Neural progenitor cell (in vitro differentiated cells): ENCODE data around the gene CYP11A1. TPM values are rescaled to one million over a fixed set of nuclear protein-coding genes. Genes with fewer than 3 reads are reported as not detected.
A peak's percentile ranks its signal among the peaks of the same experiment; 100 is the strongest.

Experiments used
- DNase-seq: peaks from one replicate; pipeline ENCODE4 v3.0.0-alpha.2; 2016; ENCODE audit warnings: low spot score
- H2AFZ ChIP-seq: fragments of 200-600 bp; sonication (generic); replicated peaks from 2 replicates; pipeline ENCODE4 v1.6.1; 2016; ENCODE audit warnings: antibody characterized with exemption
- H3F3A ChIP-seq: fragments of 200-600 bp; sonication (generic); 2 replicates; pipeline ENCODE4 v1.6.1; 2016; ENCODE audit warnings: antibody characterized with exemption, low read depth
- H3K27ac ChIP-seq: fragments of 200-600 bp; sonication (generic); 2 replicates; pipeline ENCODE4 v1.5.1; 2016; ENCODE audit warnings: mild to moderate bottlenecking
- H3K27me3 ChIP-seq: fragments of 200-600 bp; sonication (generic); 2 replicates; pipeline ENCODE4 v1.6.1; 2016; ENCODE audit warnings: mild to moderate bottlenecking, moderate library complexity
- H3K36me3 ChIP-seq: fragments of 200-600 bp; sonication (generic); 2 replicates; pipeline ENCODE4 v1.5.1; 2016
- H3K4me1 ChIP-seq: fragments of 200-600 bp; sonication (generic); 2 replicates; pipeline ENCODE4 v1.6.1; 2016; ENCODE audit warnings: mixed run types
- H3K4me2 ChIP-seq: fragments of 200-600 bp; sonication (generic); 2 replicates; pipeline ENCODE4 v1.6.1; 2016
- H3K4me3 ChIP-seq: fragments of 200-600 bp; sonication (generic); 2 replicates; pipeline ENCODE4 v1.5.1; 2016
- H3K79me2 ChIP-seq: fragments of 200-600 bp; sonication (generic); 2 replicates; pipeline ENCODE4 v1.6.1; 2016; ENCODE audit warnings: low read depth
- H3K9ac ChIP-seq: fragments of 200-600 bp; sonication (generic); 2 replicates; pipeline ENCODE4 v1.6.1; 2016
- H3K9me3 ChIP-seq: fragments of 200-600 bp; sonication (generic); 2 replicates; pipeline ENCODE4 v1.5.1; 2016; ENCODE audit warnings: low read depth
- H4K20me1 ChIP-seq: fragments of 200-600 bp; sonication (generic); 2 replicates; pipeline ENCODE4 v1.6.1; 2016; ENCODE audit warnings: low read depth
- H3K27ac Mint-ChIP-seq: 3 replicates; pipeline ENCODE4 v1.8.0; 2021; ENCODE audit warnings: mixed read lengths
- H3K27me3 Mint-ChIP-seq: 2 replicates; pipeline ENCODE4 v1.8.0; 2022; ENCODE audit warnings: low read depth, mild to moderate bottlenecking, inconsistent platforms, moderate library complexity, mixed read lengths; ENCODE audit not compliant: insufficient read depth
- H3K36me3 Mint-ChIP-seq: 3 replicates; pipeline ENCODE4 v1.8.0; 2021; ENCODE audit warnings: mixed read lengths
- H3K4me1 Mint-ChIP-seq: 3 replicates; pipeline ENCODE4 v1.8.0; 2021; ENCODE audit warnings: mixed read lengths
- H3K4me3 Mint-ChIP-seq: 3 replicates; pipeline ENCODE4 v1.8.0; 2021; ENCODE audit warnings: mild to moderate bottlenecking, moderate library complexity, mixed read lengths
- H3K9me3 Mint-ChIP-seq: 3 replicates; pipeline ENCODE4 v1.8.0; 2020; ENCODE audit warnings: mixed read lengths
- EZH2 ChIP-seq: fragments of 200-600 bp; sonication (generic); IDR thresholded peaks from 2 replicates; pipeline ENCODE4 v1.6.1; 2017; ENCODE audit warnings: antibody characterized with exemption, mild to moderate bottlenecking, moderate library complexity
- EZH2phosphoT487 ChIP-seq: fragments of 200-600 bp; sonication (generic); IDR thresholded peaks from 2 replicates; pipeline ENCODE4 v1.6.1; 2017; ENCODE audit warnings: antibody characterized with exemption
- total RNA-seq: library from RNA; depleted of rRNA; stranded (reverse); fragments of >200 nt; gene quantifications from 2 replicates; pipeline ENCODE4 v1.2.3, GENCODE V29; 2015; ENCODE audit warnings: low replicate concordance
- TF ChIP-seq, protein P1 (sequence below): fragments of 200-600 bp; sonication (generic); IDR thresholded peaks from 2 replicates; pipeline ENCODE4 v1.5.1; 2017; ENCODE audit warnings: antibody characterized with exemption, mild to moderate bottlenecking

The CYP11A1 gene
- total RNA-seq, 1 donor from 2014 or later = 0.99 TPM

DNA sequence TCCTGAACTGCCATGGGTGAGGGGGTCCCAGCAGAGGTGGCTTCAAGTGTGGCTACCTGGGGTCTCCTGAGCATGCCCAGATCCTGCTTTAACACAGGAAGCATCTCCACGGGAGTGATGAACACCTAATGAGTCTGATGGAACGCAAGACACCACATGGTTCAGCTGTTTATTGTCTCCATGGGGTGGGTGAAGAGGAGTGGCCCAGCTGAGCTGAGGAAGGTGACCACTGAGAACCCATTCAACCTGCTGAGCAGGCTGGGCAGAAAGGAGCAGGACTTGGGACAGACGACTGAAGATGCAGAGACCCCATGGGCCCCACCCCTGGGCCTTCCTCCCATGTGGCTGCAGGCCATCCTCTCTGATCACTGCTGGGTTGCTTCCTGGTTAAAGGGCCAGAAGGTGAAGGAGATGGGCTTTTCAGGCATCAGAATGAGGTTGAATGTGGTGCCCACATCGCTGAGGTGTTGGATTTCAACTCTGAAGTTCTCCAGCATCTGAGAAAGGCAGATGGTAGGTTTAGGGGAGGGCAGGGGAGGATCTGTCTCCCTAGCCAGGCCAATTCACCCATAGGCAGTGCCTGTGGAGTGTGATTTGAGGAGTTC lies 29.7 kb downstream of the CYP11A1 start:
- Mint-ChIP-seq H3K27ac (peak overlapping the region; percentile 69), H3K27me3 (peaks cover 14% of the 10 kb centered on the region), H3K9me3 (peaks cover 7% of the 10 kb centered on the region), H3K36me3 (peaks cover 3% of the 10 kb centered on the region), H3K4me1 (no peaks in the 10 kb centered on the region), H3K4me3 (no peak overlapping the region)
- Histone ChIP-seq H3K4me3 (no peak overlapping the region), H3K9me3 (no peaks in the 10 kb centered on the region), H4K20me1 (no peaks in the 10 kb centered on the region), H3K4me1 (no peaks in the 10 kb centered on the region), H3K79me2 (no peaks in the 10 kb centered on the region), H3F3A (no peaks in the 10 kb centered on the region), H3K9ac (no peak overlapping the region), H2AFZ (no peak overlapping the region), H3K27me3 (no peaks in the 10 kb centered on the region), H3K4me2 (no peak overlapping the region), H3K27ac (no peak overlapping the region), H3K36me3 (no peaks in the 10 kb centered on the region)
- TF ChIP-seq EZH2 (no peak), EZH2phosphoT487 (no peak)
- TF ChIP-seq, protein P1, sequence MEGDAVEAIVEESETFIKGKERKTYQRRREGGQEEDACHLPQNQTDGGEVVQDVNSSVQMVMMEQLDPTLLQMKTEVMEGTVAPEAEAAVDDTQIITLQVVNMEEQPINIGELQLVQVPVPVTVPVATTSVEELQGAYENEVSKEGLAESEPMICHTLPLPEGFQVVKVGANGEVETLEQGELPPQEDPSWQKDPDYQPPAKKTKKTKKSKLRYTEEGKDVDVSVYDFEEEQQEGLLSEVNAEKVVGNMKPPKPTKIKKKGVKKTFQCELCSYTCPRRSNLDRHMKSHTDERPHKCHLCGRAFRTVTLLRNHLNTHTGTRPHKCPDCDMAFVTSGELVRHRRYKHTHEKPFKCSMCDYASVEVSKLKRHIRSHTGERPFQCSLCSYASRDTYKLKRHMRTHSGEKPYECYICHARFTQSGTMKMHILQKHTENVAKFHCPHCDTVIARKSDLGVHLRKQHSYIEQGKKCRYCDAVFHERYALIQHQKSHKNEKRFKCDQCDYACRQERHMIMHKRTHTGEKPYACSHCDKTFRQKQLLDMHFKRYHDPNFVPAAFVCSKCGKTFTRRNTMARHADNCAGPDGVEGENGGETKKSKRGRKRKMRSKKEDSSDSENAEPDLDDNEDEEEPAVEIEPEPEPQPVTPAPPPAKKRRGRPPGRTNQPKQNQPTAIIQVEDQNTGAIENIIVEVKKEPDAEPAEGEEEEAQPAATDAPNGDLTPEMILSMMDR = no peak
- DNase-seq = no peak

DNA sequence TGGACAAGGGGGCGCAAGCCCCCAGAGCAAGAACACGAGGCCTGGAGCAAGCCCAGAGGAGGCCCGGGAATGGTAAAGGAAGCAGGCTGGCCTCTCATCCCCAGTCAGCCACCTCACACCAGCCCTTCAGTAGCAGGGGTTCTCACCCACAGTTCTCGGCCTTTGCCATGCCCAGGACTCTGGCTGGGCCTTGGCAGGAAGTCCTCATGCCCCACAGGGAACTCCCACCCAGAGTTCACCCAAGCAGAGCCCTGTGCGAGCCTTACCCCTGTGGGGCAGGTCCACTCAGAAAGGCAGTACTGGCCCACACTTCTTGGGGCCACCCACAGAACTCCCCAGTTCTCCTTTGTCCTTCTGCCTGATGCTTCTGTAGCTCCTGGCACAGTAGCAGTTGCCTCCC lies 30.3 kb downstream of the CYP11A1 start:
- H2AFZ ChIP-seq = no peak overlapping the region
- no peaks in the 10 kb centered on the region for H4K20me1 ChIP-seq
- no peak overlapping the region for H3K4me3 Mint-ChIP-seq
- no peak overlapping the region for H3K4me2 ChIP-seq
- H3K4me1 Mint-ChIP-seq = no peaks in the 10 kb centered on the region
- H3K27ac Mint-ChIP-seq = peak overlapping the region; percentile 69
- H3K27ac ChIP-seq = no peak overlapping the region
- H3K36me3 ChIP-seq = no peaks in the 10 kb centered on the region
- H3K9me3 ChIP-seq = no peaks in the 10 kb centered on the region
- peaks cover 7% of the 10 kb centered on the region for H3K9me3 Mint-ChIP-seq
- no peaks in the 10 kb centered on the region for H3K27me3 ChIP-seq
- no peak for DNase-seq
- H3K79me2 ChIP-seq = no peaks in the 10 kb centered on the region
- no peaks in the 10 kb centered on the region for H3K4me1 ChIP-seq
- H3K36me3 Mint-ChIP-seq = peaks cover 3% of the 10 kb centered on the region
- H3F3A ChIP-seq = no peaks in the 10 kb centered on the region
- peaks cover 14% of the 10 kb centered on the region for H3K27me3 Mint-ChIP-seq
- no peak overlapping the region for H3K9ac ChIP-seq
- no peak overlapping the region for H3K4me3 ChIP-seq
- TF ChIP-seq, protein P1 = no peak
- TF ChIP-seq EZH2phosphoT487 = no peak
- TF ChIP-seq EZH2 = no peak

DNA sequence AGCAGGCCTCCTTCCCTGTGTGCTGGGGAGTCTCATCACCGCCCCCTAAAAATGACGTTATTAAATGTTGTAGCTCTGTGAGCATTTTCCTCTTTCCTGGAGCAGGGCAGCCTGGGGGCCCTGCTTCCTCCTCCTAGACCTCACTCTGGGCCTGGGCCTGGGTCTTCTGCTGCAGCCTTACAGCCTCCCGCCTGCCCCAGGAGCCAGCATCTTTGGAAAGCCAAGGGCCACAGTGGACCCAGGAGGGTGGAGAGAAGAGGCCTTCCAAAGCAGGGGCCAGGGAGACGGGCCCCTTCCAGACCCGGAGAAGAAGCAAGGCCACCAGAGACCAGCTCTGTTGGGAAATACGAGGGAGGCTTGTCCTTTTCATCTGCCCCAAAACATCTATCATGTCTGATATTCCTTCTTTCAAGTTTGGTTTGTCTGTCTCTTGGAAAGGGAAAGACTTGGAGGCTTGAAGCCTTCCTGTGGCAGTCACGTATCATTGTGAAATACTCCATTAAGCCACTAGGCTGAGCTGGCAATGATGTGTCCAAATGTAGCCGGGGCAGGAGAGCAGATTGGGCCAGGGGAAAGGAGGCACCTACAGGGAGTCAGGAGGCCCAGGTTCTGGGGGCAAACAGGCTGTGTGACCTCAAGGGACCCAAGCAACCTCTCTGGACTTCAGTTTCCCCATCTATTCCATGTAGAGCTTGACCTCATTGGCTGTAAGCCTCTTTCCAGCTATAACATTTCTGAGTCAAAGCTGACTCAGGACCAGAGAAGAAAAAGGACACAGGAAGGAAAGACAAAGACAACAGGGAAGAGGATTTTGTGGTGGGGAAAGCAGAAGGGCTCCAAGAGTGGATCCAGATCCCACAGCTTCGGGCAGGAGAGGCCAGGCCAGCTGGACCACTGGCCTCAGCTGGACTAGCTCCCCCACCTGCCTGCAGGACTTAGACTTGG lies 31.1 kb downstream of the CYP11A1 start:
- Mint-ChIP-seq H3K4me1 (no peaks in the 10 kb centered on the region), H3K27me3 (peaks cover 14% of the 10 kb centered on the region), H3K4me3 (no peak overlapping the region), H3K36me3 (peaks cover 3% of the 10 kb centered on the region), H3K9me3 (peaks cover 7% of the 10 kb centered on the region), H3K27ac (no peak overlapping the region)
- no peaks in the 10 kb centered on the region for H4K20me1 ChIP-seq
- H3K27me3 ChIP-seq = no peaks in the 10 kb centered on the region
- H3K4me3 ChIP-seq = no peak overlapping the region
- no peak overlapping the region for H3K4me2 ChIP-seq
- H3F3A ChIP-seq = no peaks in the 10 kb centered on the region
- no peaks in the 10 kb centered on the region for H3K9me3 ChIP-seq
- no peak for DNase-seq
- no peak overlapping the region for H3K27ac ChIP-seq
- H3K36me3 ChIP-seq = no peaks in the 10 kb centered on the region
- no peak for TF ChIP-seq EZH2phosphoT487
- TF ChIP-seq, protein P1 = no peak
- H3K4me1 ChIP-seq = no peaks in the 10 kb centered on the region
- H3K79me2 ChIP-seq = no peaks in the 10 kb centered on the region
- H2AFZ ChIP-seq = no peak overlapping the region
- no peak overlapping the region for H3K9ac ChIP-seq
